ENCODE results near the gene LATS1.

DNA sequence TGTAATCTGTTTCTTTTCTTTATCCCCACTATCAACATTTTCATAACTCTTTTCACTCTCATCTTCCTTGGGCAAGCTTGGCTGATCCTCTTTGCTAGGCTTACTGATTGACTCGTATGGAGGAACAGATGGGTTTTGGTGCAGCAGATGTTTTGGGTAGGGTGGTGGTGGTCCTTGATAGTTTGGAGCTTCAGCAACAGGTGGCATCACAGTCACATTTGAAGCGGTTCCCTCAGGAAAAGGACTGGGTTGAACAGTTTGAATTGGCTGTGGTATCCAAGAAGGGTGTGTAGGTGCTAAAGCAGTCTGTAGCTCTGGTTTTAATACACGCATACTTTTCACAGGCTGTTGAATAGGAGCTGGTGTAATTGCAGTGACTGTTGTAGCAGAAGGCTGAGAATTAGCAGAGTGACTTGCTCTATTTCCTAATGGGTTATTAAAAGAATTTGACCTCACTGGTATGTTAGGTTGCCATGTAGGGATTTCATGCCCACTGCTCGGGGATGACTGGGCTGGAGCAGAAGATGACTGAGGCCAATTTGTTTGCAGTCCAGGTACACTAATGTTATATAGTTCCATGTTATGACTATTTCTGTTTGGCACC lies 34.5 kb downstream of the LATS1 start:
- TF ChIP-seq, protein P1, sequence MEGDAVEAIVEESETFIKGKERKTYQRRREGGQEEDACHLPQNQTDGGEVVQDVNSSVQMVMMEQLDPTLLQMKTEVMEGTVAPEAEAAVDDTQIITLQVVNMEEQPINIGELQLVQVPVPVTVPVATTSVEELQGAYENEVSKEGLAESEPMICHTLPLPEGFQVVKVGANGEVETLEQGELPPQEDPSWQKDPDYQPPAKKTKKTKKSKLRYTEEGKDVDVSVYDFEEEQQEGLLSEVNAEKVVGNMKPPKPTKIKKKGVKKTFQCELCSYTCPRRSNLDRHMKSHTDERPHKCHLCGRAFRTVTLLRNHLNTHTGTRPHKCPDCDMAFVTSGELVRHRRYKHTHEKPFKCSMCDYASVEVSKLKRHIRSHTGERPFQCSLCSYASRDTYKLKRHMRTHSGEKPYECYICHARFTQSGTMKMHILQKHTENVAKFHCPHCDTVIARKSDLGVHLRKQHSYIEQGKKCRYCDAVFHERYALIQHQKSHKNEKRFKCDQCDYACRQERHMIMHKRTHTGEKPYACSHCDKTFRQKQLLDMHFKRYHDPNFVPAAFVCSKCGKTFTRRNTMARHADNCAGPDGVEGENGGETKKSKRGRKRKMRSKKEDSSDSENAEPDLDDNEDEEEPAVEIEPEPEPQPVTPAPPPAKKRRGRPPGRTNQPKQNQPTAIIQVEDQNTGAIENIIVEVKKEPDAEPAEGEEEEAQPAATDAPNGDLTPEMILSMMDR (IDR thresholded peaks at IDR 0.05): no peak
- no peak for TF ChIP-seq POLR2A (IDR thresholded peaks at IDR 0.05)

Measured in testis (tissue), 2 donors.